Liver (tissue), 9 donors: ENCODE data around the gene SEMA4B. TPM values are rescaled to one million over a fixed set of nuclear protein-coding genes. Genes with fewer than 3 reads are reported as not detected.

Experiments used
- DNase-seq: peaks from one replicate; pipeline ENCODE4 v3.0.0-alpha.2; 2017; ENCODE audit warnings: low spot score
- H3K27ac ChIP-seq, 2 donors: one replicate each; pipeline ENCODE4 v1.7.0; 2013; ENCODE audit warnings: inconsistent platforms in 2 of 2, low read length in 2 of 2, control low read depth in 1 of 2, low read depth in 1 of 2, mild to moderate bottlenecking in 1 of 2
- H3K27me3 ChIP-seq, 4 donors: one replicate each; pipeline versions ENCODE4 v1.6.1 to v1.7.0; 2013; ENCODE audit warnings: low read length in 3 of 4, inconsistent platforms in 1 of 4, mild to moderate bottlenecking in 1 of 4, moderate library complexity in 1 of 4; ENCODE audit not compliant: control insufficient read depth in 4 of 4, insufficient read depth in 4 of 4
- H3K36me3 ChIP-seq, 4 donors: one replicate each; pipeline versions ENCODE4 v1.6.1 to v1.7.0; 2013; ENCODE audit warnings: low read length in 3 of 4, mild to moderate bottlenecking in 3 of 4, low read depth in 1 of 4, moderate library complexity in 1 of 4; ENCODE audit not compliant: control insufficient read depth in 4 of 4, insufficient read depth in 3 of 4
- H3K4me1 ChIP-seq, 4 donors: one replicate each; pipeline versions ENCODE4 v1.6.1 to v1.7.0; 2013; ENCODE audit warnings: low read length in 3 of 4, mild to moderate bottlenecking in 3 of 4, moderate library complexity in 1 of 4; ENCODE audit not compliant: control insufficient read depth in 4 of 4, insufficient read depth in 4 of 4
- H3K4me3 ChIP-seq, 3 donors: one replicate each; pipeline versions ENCODE4 v1.6.1 to v1.7.0; 2013; ENCODE audit warnings: low read length in 3 of 3, control low read depth in 1 of 3, low read depth in 1 of 3, mild to moderate bottlenecking in 1 of 3
- H3K9ac ChIP-seq, 2 donors: one replicate each; pipeline ENCODE4 v1.7.0; 2013; ENCODE audit warnings: low read length in 2 of 2, mild to moderate bottlenecking in 2 of 2, moderate library complexity in 2 of 2, control low read depth in 1 of 2, low read depth in 1 of 2
- H3K9me3 ChIP-seq, 4 donors: one replicate each; pipeline versions ENCODE4 v1.6.1 to v1.7.0; 2013; ENCODE audit warnings: low read length in 3 of 4; ENCODE audit not compliant: control insufficient read depth in 4 of 4
- EGR1 ChIP-seq, 2 donors: IDR thresholded peaks; 2 replicates each; pipeline ENCODE4 v1.6.1; 2016 to 2018; ENCODE audit warnings: antibody characterized with exemption in 2 of 2, low read depth in 2 of 2
- FOXA2 ChIP-seq: IDR thresholded peaks from 2 replicates; pipeline ENCODE4 v1.6.1; 2016; ENCODE audit warnings: antibody characterized with exemption
- GABPA ChIP-seq, 2 donors: IDR thresholded peaks in 1 of 2; conservative IDR thresholded peaks in 1 of 2; 2 replicates each; pipeline ENCODE4 v1.6.1; 2016; ENCODE audit warnings: antibody characterized with exemption in 2 of 2, mild to moderate bottlenecking in 1 of 2, moderate library complexity in 1 of 2
- HNF4A ChIP-seq, 2 donors: conservative IDR thresholded peaks; 2 replicates each; pipeline ENCODE4 v1.6.1; 2016; ENCODE audit warnings: antibody characterized with exemption in 2 of 2, mild to moderate bottlenecking in 2 of 2
- HNF4G ChIP-seq: IDR thresholded peaks from 2 replicates; pipeline ENCODE4 v1.6.1; 2016; ENCODE audit warnings: antibody characterized with exemption
- JUND ChIP-seq, 2 donors: IDR thresholded peaks; 2 replicates each; pipeline ENCODE4 v1.6.1; 2016; ENCODE audit warnings: antibody characterized with exemption in 2 of 2
- NR2F2 ChIP-seq: IDR thresholded peaks from 2 replicates; pipeline ENCODE4 v1.6.1; 2016; ENCODE audit warnings: antibody characterized with exemption
- RAD21 ChIP-seq, 2 donors: IDR thresholded peaks; 2 replicates each; pipeline ENCODE4 v1.6.1; 2016; ENCODE audit warnings: antibody characterized with exemption in 2 of 2, mild to moderate bottlenecking in 2 of 2
- RXRA ChIP-seq, 2 donors: IDR thresholded peaks; 2 replicates each; pipeline ENCODE4 v1.6.1; 2017 to 2018; ENCODE audit warnings: antibody characterized with exemption in 2 of 2, mild to moderate bottlenecking in 1 of 2
- SP1 ChIP-seq: IDR thresholded peaks from 2 replicates; pipeline ENCODE4 v1.6.1; 2018; ENCODE audit warnings: antibody characterized with exemption, mild to moderate bottlenecking
- TAF1 ChIP-seq: conservative IDR thresholded peaks from 2 replicates; pipeline ENCODE4 v1.6.1; 2016; ENCODE audit warnings: antibody characterized with exemption, mild to moderate bottlenecking
- YY1 ChIP-seq: IDR thresholded peaks from 2 replicates; pipeline ENCODE4 v1.6.1; 2016; ENCODE audit warnings: antibody characterized with exemption, mild to moderate bottlenecking
- WGBS: extraction: QIAGEN DNeasy Blood & Tissue Kit; methylation state at CpG from one replicate; pipeline ENCODE4 v1.1.7; 2013; 5-methylcytosine and 5-hydroxymethylcytosine counted together
- polyA plus RNA-seq, 2 donors: library from polyadenylated mRNA; stranded (reverse) in 1 of 2; unstranded in 1 of 2; fragments of 200-250 nt in 1 of 2; fragments of >200 nt in 1 of 2; fragmentation: Nextera tagmentation in 1 of 2; extraction: Ambion mirVana in 1 of 2; gene quantifications; one replicate each; pipeline versions ENCODE4 v1.2.1 to v1.2.3, GENCODE V29; 2013 to 2015
- total RNA-seq, 2 donors: library from RNA; depleted of rRNA; stranded (reverse); fragments of >200 nt; gene quantifications; one replicate each; pipeline ENCODE4 v1.2.3, GENCODE V29; 2014
- TF ChIP-seq, protein P1 (sequence below): IDR thresholded peaks from 2 replicates; pipeline ENCODE4 v1.6.1; 2016; ENCODE audit warnings: antibody characterized with exemption, mild to moderate bottlenecking
- TF ChIP-seq, protein P2 (sequence below): IDR thresholded peaks from 2 replicates; pipeline ENCODE4 v1.6.1; 2016; ENCODE audit warnings: antibody characterized with exemption
- TF ChIP-seq, protein P3 (sequence below): IDR thresholded peaks from 2 replicates; pipeline ENCODE4 v1.6.1; 2016; ENCODE audit warnings: antibody characterized with exemption
- TF ChIP-seq, protein P4 (sequence below): IDR thresholded peaks from 2 replicates; pipeline ENCODE4 v1.6.1; 2016; ENCODE audit warnings: antibody characterized with exemption
- TF ChIP-seq, protein P5 (sequence below): fragments of 150-350 bp; IDR thresholded peaks from 2 replicates; pipeline ENCODE4 v1.5.1; 2017; ENCODE audit warnings: improper control_type of control experiment, low read depth, low read length; ENCODE audit not compliant: missing input control
- donor health status: healthy.
- donor health status: healthy.
- donor health status: healthy.
- donor health status: healthy.
- donor health status: healthy.

SEMA4B gene
- total and polyA plus RNA-seq, 4 donors: 14.3 to 52.2 (median 27.0) TPM

DNA sequence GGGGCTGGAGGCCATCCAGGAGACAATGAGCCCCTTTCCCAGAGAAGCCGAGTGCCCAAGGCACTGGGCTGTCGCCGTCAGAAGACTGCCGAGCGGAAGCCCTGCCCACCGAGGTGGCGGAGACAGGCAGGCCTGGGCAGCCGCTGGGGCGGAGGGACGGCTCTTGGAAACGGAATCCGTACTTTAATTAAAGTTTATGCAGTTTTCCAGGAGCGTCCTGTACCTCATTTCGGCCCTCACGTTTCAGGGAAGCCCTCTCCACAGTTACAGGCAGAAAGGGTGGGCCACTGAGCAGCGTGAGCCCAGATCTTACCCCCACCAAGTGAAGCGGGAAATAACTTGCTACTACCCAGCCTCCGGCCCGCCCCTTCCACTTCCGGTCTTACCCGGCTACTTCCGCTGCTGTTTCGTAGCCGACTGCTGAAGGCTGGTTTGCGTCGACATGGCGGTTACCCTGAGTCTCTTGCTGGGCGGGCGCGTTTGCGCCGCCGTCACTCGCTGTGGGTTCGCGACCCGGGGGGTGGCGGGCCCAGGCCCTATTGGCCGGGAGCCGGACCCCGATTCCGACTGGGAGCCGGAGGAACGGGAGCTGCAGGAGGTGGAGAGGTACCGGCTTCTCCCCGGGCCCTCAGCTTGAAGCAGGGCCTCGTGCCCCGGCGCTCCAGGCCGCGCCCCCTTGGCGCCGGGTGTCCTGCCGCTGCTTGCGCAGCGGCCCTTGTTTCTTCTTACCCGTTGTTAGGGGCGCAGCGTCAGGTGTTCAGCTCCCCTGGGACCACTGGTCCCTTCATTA lies 64.3 kb downstream of the SEMA4B start, which contains the start of gene NGRN:
NGRN (plus strand) TSS at position 402 of the 790 bp plus-strand sequence; CDS start at position 443, 41 bp downstream.
- Histone ChIP-seq H3K27ac (peak within 1 kb of the TSS; percentile 96), H3K4me3 (peak within 1 kb of the TSS; percentile 71 to 95 (median 79)), H3K4me1 (peaks cover 5 to 26% (median 22%) of the 10 kb centered on the region in 4 donors), H3K9ac (peak within 1 kb of the TSS; percentile 91 to 95), H3K9me3 (no peaks in the 10 kb centered on the region), H3K27me3 (no peaks in the 10 kb centered on the region), H3K36me3 (peaks cover 0 to 5% (median 0%) of the 10 kb centered on the region in 4 donors)
- DNase-seq: peak; percentile 92
- TF ChIP-seq RAD21 (IDR thresholded peaks at IDR 0.05) (peak in 1 of 2 donors; percentile 18), YY1 (peak; percentile 90), NR2F2 (peak; percentile 15), SP1 (peak; percentile 35), JUND (IDR thresholded peaks at IDR 0.05) (no peak), GABPA (IDR thresholded peaks at IDR 0.05 in 1 of 2, conservative IDR thresholded peaks at IDR 0.05 in 1 of 2) (peak; percentile 93 to 97), HNF4G (no peak), TAF1 (peak; percentile 62), EGR1 (IDR thresholded peaks at IDR 0.05; ENCODE audit: low read depth in 2 of 2) (peak; percentile 55 to 78)
- TF ChIP-seq, protein P1, sequence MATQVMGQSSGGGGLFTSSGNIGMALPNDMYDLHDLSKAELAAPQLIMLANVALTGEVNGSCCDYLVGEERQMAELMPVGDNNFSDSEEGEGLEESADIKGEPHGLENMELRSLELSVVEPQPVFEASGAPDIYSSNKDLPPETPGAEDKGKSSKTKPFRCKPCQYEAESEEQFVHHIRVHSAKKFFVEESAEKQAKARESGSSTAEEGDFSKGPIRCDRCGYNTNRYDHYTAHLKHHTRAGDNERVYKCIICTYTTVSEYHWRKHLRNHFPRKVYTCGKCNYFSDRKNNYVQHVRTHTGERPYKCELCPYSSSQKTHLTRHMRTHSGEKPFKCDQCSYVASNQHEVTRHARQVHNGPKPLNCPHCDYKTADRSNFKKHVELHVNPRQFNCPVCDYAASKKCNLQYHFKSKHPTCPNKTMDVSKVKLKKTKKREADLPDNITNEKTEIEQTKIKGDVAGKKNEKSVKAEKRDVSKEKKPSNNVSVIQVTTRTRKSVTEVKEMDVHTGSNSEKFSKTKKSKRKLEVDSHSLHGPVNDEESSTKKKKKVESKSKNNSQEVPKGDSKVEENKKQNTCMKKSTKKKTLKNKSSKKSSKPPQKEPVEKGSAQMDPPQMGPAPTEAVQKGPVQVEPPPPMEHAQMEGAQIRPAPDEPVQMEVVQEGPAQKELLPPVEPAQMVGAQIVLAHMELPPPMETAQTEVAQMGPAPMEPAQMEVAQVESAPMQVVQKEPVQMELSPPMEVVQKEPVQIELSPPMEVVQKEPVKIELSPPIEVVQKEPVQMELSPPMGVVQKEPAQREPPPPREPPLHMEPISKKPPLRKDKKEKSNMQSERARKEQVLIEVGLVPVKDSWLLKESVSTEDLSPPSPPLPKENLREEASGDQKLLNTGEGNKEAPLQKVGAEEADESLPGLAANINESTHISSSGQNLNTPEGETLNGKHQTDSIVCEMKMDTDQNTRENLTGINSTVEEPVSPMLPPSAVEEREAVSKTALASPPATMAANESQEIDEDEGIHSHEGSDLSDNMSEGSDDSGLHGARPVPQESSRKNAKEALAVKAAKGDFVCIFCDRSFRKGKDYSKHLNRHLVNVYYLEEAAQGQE: no peak
- TF ChIP-seq, protein P2, sequence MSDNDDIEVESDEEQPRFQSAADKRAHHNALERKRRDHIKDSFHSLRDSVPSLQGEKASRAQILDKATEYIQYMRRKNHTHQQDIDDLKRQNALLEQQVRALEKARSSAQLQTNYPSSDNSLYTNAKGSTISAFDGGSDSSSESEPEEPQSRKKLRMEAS: peak; percentile 76
- TF ChIP-seq, protein P3, sequence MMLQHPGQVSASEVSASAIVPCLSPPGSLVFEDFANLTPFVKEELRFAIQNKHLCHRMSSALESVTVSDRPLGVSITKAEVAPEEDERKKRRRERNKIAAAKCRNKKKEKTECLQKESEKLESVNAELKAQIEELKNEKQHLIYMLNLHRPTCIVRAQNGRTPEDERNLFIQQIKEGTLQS: peak; percentile 25
- under 1% methylated on average over 59 of the region's 59 CpGs for WGBS

DNA sequence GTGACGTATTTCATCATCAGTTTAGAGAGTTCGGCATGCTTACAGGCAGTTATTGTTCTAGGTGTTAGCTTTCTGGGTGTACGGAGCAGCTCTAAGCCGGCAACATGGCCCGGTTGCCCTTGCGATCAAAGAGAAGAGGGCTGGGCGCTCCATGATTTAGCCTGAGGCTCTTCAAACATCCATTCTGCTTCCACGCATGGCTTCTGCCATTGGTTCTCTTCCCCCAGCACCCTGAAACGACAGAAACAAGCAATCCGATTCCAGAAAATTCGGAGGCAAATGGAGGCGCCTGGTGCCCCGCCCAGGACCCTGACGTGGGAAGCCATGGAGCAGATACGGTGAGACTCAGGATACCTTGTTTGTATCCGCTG lies 64.9 kb downstream of the SEMA4B start:
- H3K27ac ChIP-seq: peak overlapping the region; percentile 96
- H3K4me1 ChIP-seq: peaks cover 5 to 26% (median 22%) of the 10 kb centered on the region in 4 donors
- peak; percentile 57 for DNase-seq
- H3K27me3 ChIP-seq: no peaks in the 10 kb centered on the region
- H3K36me3 ChIP-seq: peaks cover 0 to 10% (median 3%) of the 10 kb centered on the region in 4 donors
- WGBS: under 1% methylated on average over 16 of the region's 16 CpGs
- H3K9ac ChIP-seq: peak overlapping the region; percentile 76 to 91
- H3K4me3 ChIP-seq: peak overlapping the region; percentile 71 to 95 (median 79)
- no peaks in the 10 kb centered on the region for H3K9me3 ChIP-seq
- no peak for TF ChIP-seq SP1
- TF ChIP-seq NR2F2: no peak
- TF ChIP-seq, protein P4, sequence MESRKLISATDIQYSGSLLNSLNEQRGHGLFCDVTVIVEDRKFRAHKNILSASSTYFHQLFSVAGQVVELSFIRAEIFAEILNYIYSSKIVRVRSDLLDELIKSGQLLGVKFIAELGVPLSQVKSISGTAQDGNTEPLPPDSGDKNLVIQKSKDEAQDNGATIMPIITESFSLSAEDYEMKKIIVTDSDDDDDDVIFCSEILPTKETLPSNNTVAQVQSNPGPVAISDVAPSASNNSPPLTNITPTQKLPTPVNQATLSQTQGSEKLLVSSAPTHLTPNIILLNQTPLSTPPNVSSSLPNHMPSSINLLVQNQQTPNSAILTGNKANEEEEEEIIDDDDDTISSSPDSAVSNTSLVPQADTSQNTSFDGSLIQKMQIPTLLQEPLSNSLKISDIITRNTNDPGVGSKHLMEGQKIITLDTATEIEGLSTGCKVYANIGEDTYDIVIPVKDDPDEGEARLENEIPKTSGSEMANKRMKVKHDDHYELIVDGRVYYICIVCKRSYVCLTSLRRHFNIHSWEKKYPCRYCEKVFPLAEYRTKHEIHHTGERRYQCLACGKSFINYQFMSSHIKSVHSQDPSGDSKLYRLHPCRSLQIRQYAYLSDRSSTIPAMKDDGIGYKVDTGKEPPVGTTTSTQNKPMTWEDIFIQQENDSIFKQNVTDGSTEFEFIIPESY: no peak
- TF ChIP-seq HNF4G: no peak
- TF ChIP-seq FOXA2: no peak
- no peak for TF ChIP-seq HNF4A (conservative IDR thresholded peaks at IDR 0.05)
- TF ChIP-seq, protein P5, sequence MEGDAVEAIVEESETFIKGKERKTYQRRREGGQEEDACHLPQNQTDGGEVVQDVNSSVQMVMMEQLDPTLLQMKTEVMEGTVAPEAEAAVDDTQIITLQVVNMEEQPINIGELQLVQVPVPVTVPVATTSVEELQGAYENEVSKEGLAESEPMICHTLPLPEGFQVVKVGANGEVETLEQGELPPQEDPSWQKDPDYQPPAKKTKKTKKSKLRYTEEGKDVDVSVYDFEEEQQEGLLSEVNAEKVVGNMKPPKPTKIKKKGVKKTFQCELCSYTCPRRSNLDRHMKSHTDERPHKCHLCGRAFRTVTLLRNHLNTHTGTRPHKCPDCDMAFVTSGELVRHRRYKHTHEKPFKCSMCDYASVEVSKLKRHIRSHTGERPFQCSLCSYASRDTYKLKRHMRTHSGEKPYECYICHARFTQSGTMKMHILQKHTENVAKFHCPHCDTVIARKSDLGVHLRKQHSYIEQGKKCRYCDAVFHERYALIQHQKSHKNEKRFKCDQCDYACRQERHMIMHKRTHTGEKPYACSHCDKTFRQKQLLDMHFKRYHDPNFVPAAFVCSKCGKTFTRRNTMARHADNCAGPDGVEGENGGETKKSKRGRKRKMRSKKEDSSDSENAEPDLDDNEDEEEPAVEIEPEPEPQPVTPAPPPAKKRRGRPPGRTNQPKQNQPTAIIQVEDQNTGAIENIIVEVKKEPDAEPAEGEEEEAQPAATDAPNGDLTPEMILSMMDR: no peak
- no peak for TF ChIP-seq RXRA (IDR thresholded peaks at IDR 0.05)
- no peak for TF ChIP-seq YY1
- TF ChIP-seq, protein P2: no peak
- TF ChIP-seq GABPA (IDR thresholded peaks at IDR 0.05 in 1 of 2, conservative IDR thresholded peaks at IDR 0.05 in 1 of 2): no peak
- no peak for TF ChIP-seq TAF1
